Small intestine (tissue), 7 donors: ENCODE measurements around the gene COP1. TPM values are rescaled to one million over a fixed set of nuclear protein-coding genes. Genes with fewer than 3 reads are reported as not detected.

Source experiments
- DNase-seq, 2 donors: peaks; one replicate each; pipeline versions ENCODE4 v3.0.0 to v3.0.0-alpha.2; 2013
- FAIRE-seq: peaks from 2 replicates; lab custom pipeline; 2012; peaks lifted over from hg19 to GRCh38; lab: Jason Lieb, UNC
- H3K27ac ChIP-seq, 3 donors: one replicate each; pipeline ENCODE4 v1.5.1; 2013; ENCODE audit warnings: low read length in 2 of 3, mild to moderate bottlenecking in 2 of 3, control low read depth in 1 of 3, inconsistent platforms in 1 of 3, low read depth in 1 of 3, moderate library complexity in 1 of 3
- H3K27me3 ChIP-seq, 3 donors: one replicate each; pipeline ENCODE4 v1.6.1; 2013; ENCODE audit warnings: low read length in 3 of 3, inconsistent platforms in 1 of 3; ENCODE audit not compliant: control insufficient read depth in 3 of 3, insufficient read depth in 3 of 3
- H3K36me3 ChIP-seq, 3 donors: one replicate each; pipeline ENCODE4 v1.6.1; 2013; ENCODE audit warnings: low read length in 3 of 3, inconsistent platforms in 1 of 3, low read depth in 1 of 3, mild to moderate bottlenecking in 1 of 3, moderate library complexity in 1 of 3; ENCODE audit not compliant: control insufficient read depth in 3 of 3, insufficient read depth in 2 of 3
- H3K4me1 ChIP-seq, 3 donors: one replicate each; pipeline ENCODE4 v1.6.1; 2013; ENCODE audit warnings: low read length in 2 of 3, inconsistent platforms in 1 of 3, low read depth in 1 of 3, mild to moderate bottlenecking in 1 of 3, moderate library complexity in 1 of 3; ENCODE audit not compliant: control insufficient read depth in 3 of 3, insufficient read depth in 2 of 3
- H3K4me3 ChIP-seq, 3 donors: one replicate each; pipeline ENCODE4 v1.5.1; 2013; ENCODE audit warnings: low read length in 3 of 3, control low read depth in 1 of 3, inconsistent platforms in 1 of 3, low read depth in 1 of 3, mild to moderate bottlenecking in 1 of 3, moderate library complexity in 1 of 3
- H3K9me3 ChIP-seq, 2 donors: one replicate each; pipeline ENCODE4 v1.6.1; 2013; ENCODE audit warnings: low read depth in 1 of 2, low read length in 1 of 2; ENCODE audit not compliant: control insufficient read depth in 2 of 2, insufficient read depth in 1 of 2
- WGBS, 3 donors: extraction: QIAGEN DNeasy Blood & Tissue Kit; methylation state at CpG; one replicate each; pipeline ENCODE4 v1.1.7; 2013; 5-methylcytosine and 5-hydroxymethylcytosine counted together
- polyA plus RNA-seq, 4 donors: library from polyadenylated mRNA; stranded (reverse) in 3 of 4; unstranded in 1 of 4; fragments of 200-250 nt in 3 of 4; fragments of 120-200 nt in 1 of 4; gene quantifications; one replicate each; pipeline versions ENCODE4 v1.2.1 to v1.2.3, GENCODE V29; 2013
- donor health status: healthy with polysubstance abuse.
- donor health status: control.
- donor health status: control.
- donor health status: Bipolar disorder and iron deficiency.
- donor health status: healthy.

The COP1 gene
- polyA plus RNA-seq, 4 donors = 34.2 to 68.4 (median 42.7) TPM

DNA sequence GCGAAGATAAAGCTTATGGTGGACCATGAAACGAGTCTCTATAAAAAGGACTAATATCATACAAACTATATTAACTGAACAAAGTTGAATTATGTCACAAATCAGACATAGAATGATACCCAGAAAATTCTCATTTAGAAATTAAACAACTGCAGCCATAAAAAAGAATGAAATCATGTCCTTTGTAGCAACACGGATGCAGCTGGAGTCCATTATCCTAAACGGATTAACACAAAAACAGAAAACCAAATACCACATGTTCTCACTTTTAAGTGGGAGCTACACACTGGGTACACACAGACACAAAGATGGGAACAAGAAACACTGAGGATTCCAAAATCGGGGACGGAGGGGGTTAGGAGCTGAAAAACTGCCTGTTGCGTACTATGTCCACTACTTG is 11.5 kb downstream of the COP1 start:
- H3K27me3 ChIP-seq = no peaks in the 10 kb centered on the region
- DNase-seq (no peak), FAIRE-seq (no peak)
- no peak overlapping the region for H3K4me3 ChIP-seq
- 86 to 90% (median 90%) methylated on average over 7 of the region's 7 CpGs for WGBS, 3 donors
- peaks cover 0 to 3% of the 10 kb centered on the region in 2 donors for H3K9me3 ChIP-seq
- peaks cover 0 to 3% (median 0%) of the 10 kb centered on the region in 3 donors for H3K4me1 ChIP-seq
- H3K27ac ChIP-seq = no peak overlapping the region
- peaks cover 0 to 6% (median 0%) of the 10 kb centered on the region in 3 donors for H3K36me3 ChIP-seq

DNA sequence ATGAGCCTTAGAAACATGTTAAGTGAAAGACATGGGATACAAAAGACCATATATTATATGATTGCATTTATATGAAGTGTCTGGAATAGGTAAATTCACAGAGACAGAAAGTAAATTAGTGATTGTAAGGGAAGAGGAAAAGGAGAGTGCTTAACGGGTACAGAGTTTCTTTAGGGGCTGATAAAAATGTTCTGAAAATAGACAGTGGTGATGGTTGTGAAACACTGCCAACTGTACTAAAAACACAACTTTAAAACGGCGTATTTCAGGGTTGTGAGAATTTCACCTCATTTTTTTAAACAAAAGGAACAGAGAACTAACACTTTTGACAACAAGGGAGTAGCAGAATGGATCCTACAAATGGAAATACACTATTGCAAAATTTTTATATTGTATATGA is 13.4 kb downstream of the COP1 start:
- DNase-seq = no peak
- H3K4me3 ChIP-seq = no peak overlapping the region

DNA sequence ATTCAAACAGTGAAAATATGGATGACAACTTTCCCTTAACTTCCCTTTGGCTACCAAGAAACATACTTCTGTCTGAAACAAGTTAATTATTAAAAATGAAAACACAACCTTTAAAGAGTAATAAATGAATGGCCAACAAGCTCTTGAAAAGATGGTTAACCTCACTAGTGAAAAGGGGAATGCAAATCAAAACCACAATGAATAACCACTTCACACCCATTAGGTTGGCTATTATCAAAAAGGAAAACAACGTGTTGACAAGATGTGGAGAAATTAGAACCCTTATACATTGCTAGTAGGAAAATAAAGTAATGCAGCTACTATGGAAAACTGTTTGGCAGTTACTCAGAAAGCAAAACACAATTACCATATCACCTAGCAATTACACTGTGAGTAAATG is 14.1 kb downstream of the COP1 start:
- Histone ChIP-seq H3K9me3 (no peaks in the 10 kb centered on the region), H3K27ac (no peak overlapping the region), H3K27me3 (no peaks in the 10 kb centered on the region), H3K36me3 (peaks cover 0 to 2% (median 0%) of the 10 kb centered on the region in 3 donors), H3K4me3 (no peak overlapping the region), H3K4me1 (peaks cover 0 to 3% (median 0%) of the 10 kb centered on the region in 3 donors)
- 64 to 72% (median 64%) methylated on average over 1 of the region's 1 CpG for WGBS, 3 donors
- no peak for FAIRE-seq
- DNase-seq = no peak

More for the DNA sequence above, 13.4 kb downstream of the COP1 start:
- no peaks in the 10 kb centered on the region for H3K9me3 ChIP-seq
- H3K4me1 ChIP-seq = peaks cover 0 to 3% (median 0%) of the 10 kb centered on the region in 3 donors
- no peak overlapping the region for H3K27ac ChIP-seq
- H3K36me3 ChIP-seq = peaks cover 0 to 2% (median 0%) of the 10 kb centered on the region in 3 donors
- WGBS, 3 donors = 70 to 94% (median 70%) methylated on average over 3 of the region's 3 CpGs
- H3K27me3 ChIP-seq = no peaks in the 10 kb centered on the region
- no peak for FAIRE-seq

DNA sequence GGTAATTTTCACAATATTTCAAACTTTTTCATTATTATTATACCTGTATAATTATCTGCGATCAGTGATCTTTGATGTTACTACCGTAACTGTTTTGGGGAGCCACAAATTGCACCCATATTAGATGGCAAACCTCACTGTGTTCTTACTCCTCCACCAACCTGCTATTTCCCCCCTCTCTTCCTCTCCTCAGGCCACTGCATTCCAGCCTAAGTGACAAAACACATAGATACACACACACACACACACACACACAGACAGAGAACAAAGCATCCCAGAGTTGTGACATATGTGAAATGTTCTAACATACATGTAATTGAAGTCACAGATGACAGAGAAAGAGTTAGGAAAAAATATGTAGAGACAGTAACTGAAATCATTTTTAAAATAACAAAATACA is 18.5 kb downstream of the COP1 start:
- FAIRE-seq = no peak
- DNase-seq = no peak

GRCh38 chr1:176187001-176187400 is 20.1 kb downstream of the COP1 start:
- FAIRE-seq = no peak

More for the DNA sequence above, 18.5 kb downstream of the COP1 start:
- Histone ChIP-seq H3K4me3 (no peak overlapping the region), H3K9me3 (no peaks in the 10 kb centered on the region), H3K36me3 (no peaks in the 10 kb centered on the region), H3K27me3 (no peaks in the 10 kb centered on the region), H3K27ac (no peak overlapping the region), H3K4me1 (peaks cover 0 to 3% (median 0%) of the 10 kb centered on the region in 3 donors)
- WGBS, 3 donors = 93 to 100% (median 98%) methylated on average over 2 of the region's 2 CpGs

DNA sequence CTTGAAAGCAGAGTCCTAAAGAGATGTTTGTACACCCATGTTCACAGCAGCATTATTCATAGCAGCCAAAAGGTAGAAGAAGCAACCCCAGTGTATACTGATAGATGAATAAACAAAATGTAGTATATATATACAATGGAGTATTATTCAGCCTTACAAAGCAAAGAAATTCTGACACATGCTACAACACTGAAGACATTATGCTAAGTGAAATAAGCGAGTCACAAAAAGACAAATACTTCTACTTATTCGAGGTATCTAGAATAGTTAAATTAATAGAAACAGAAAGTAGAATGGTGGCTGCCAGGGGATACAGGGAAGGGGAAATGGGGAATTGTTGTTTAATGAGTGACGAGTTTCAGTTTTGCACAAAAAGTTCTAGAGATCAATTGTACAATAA is 23.5 kb downstream of the COP1 start:
- FAIRE-seq (no peak), DNase-seq (no peak)
- Histone ChIP-seq H3K9me3 (no peaks in the 10 kb centered on the region), H3K27ac (no peak overlapping the region), H3K27me3 (no peaks in the 10 kb centered on the region), H3K36me3 (peaks cover 0 to 2% (median 0%) of the 10 kb centered on the region in 3 donors), H3K4me1 (peaks cover 0 to 3% (median 0%) of the 10 kb centered on the region in 3 donors), H3K4me3 (no peak overlapping the region)
- 56 to 86% (median 57%) methylated on average over 3 of the region's 3 CpGs for whole genome bisulfite sequencing, 3 donors

More at GRCh38 chr1:176187001-176187400, 20.1 kb downstream of the COP1 start:
- no peak overlapping the region for H3K27ac ChIP-seq
- peak in 1 of 2 donors; percentile 21 for DNase-seq
- H3K27me3 ChIP-seq = no peaks in the 10 kb centered on the region
- H3K4me1 ChIP-seq = peaks cover 0 to 3% (median 0%) of the 10 kb centered on the region in 3 donors
- H3K9me3 ChIP-seq = no peaks in the 10 kb centered on the region
- no peak overlapping the region for H3K4me3 ChIP-seq
- 76 to 91% (median 81%) methylated on average over 3 of the region's 3 CpGs for WGBS, 3 donors
- no peaks in the 10 kb centered on the region for H3K36me3 ChIP-seq

DNA sequence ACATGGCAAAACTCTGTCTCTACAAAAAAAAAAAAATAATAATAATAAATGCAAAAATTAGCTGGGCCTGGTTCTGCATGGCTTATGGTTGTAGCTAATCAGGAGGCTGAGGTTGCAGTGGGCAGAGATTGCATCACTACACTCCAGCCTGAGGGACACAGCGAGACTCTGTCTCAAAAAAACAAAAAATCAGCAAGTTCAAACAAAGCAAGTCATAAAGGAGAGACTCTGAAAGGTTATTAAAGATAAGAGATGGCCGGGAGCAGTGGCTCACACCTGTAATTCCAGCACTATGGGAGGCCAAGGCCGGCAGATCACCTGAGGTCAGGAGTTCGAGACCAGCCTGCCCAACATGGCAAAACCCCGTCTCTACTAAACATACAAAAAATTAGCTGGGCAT is 28.8 kb downstream of the COP1 start:
- no peaks in the 10 kb centered on the region for H3K4me1 ChIP-seq
- no peaks in the 10 kb centered on the region for H3K9me3 ChIP-seq
- no peak overlapping the region for H3K4me3 ChIP-seq
- 59 to 73% (median 73%) methylated on average over 5 of the region's 5 CpGs for WGBS, 3 donors
- H3K27ac ChIP-seq = no peak overlapping the region
- DNase-seq (peak in 1 of 2 donors; percentile 33), FAIRE-seq (no peak)
- peaks cover 0 to 10% (median 2%) of the 10 kb centered on the region in 3 donors for H3K36me3 ChIP-seq
- H3K27me3 ChIP-seq = no peaks in the 10 kb centered on the region

DNA sequence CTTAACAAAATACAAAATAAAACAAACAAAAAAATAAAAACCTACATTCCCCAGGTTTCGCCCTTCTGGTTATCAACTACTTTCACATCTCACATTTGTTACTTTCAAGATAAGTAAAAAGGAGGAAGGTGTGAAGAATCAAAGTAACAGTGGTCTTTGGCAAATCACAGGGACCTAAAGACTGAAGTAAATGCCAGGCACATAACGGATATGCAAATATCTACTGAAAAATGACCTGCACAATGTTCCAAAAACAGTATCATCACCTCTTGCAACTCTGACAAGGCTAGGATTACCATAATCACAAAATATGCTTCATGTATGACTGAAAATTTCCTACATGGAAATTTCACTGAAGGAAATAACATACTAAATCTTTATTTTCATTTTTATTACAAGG is 29.3 kb downstream of the COP1 start:
- H3K27me3 ChIP-seq = no peaks in the 10 kb centered on the region
- no peaks in the 10 kb centered on the region for H3K4me1 ChIP-seq
- no peak overlapping the region for H3K4me3 ChIP-seq
- DNase-seq = peak in 1 of 2 donors; percentile 6
- 69 to 80% (median 70%) methylated on average over 2 of the region's 2 CpGs for WGBS, 3 donors
- H3K36me3 ChIP-seq = peaks cover 1 to 15% (median 2%) of the 10 kb centered on the region in 3 donors
- no peak overlapping the region for H3K27ac ChIP-seq
- H3K9me3 ChIP-seq = no peaks in the 10 kb centered on the region
- FAIRE-seq = no peak

DNA sequence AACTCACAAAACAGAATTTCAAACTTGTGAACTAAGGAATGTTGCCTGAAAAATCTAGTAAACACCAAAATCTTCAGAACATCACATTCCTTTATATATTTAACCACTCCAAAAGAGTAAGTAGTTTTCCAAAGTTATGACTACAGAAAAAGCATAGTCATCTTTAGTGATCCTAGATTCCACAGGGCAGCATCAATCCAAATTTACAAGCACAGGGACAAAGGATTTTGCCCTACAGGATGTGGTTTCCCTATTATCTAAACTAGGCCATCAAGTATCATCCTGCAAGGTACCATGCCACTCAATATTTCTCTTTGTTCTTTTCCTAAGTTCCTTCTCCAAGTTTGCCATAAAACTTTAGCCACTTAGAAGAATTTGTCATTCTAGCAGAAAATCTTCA is 33.0 kb downstream of the COP1 start:
- H3K4me3 ChIP-seq = no peak overlapping the region
- peaks cover 0 to 7% of the 10 kb centered on the region in 2 donors for H3K9me3 ChIP-seq
- H3K27me3 ChIP-seq = no peaks in the 10 kb centered on the region
- peaks cover 2 to 24% (median 6%) of the 10 kb centered on the region in 3 donors for H3K36me3 ChIP-seq
- H3K4me1 ChIP-seq = no peaks in the 10 kb centered on the region
- no peak for DNase-seq
- no peak overlapping the region for H3K27ac ChIP-seq
- no peak for FAIRE-seq
